HG02763 (cell line): ENCODE data around the gene TARM1.

Experiments
- ATAC-seq: cut with Tn5 transposase; IDR thresholded peaks from one replicate; pipeline ENCODE4 v1.9.1; 2021; ENCODE audit warnings: mild to moderate bottlenecking, moderate library complexity; ENCODE audit not compliant: unreplicated experiment

Gene TARM1

DNA sequence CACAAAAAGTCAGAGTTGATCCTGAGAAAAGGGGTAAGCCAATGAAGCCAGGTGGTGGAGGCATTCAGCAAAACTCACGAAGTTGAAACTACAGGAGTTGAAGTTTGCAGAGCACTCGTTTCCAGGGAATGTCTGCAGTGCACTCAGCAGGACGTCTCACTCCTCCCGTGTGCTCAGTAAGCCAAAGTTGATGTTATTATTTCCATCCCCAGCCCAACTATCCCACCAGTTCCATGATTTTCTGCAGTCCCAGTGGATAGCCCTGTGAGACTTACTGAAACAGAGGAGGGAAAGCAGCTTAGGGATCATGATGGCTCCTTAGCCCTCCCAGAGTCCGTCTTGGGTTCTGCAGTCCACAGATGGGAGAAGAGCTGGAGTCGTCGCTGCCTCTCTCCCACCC, at the start of gene TARM1:
Gene TARM1, minus strand, starts transcription at position 334 of the 400 bp plus-strand sequence. Its CDS starts 25 bp downstream, at position 309.
- ATAC-seq = no peak

- no peak for ATAC-seq
These were observed 48.4 kb upstream of the TARM1 start for GRCh38 chr19:54129617-54129996.

DNA sequence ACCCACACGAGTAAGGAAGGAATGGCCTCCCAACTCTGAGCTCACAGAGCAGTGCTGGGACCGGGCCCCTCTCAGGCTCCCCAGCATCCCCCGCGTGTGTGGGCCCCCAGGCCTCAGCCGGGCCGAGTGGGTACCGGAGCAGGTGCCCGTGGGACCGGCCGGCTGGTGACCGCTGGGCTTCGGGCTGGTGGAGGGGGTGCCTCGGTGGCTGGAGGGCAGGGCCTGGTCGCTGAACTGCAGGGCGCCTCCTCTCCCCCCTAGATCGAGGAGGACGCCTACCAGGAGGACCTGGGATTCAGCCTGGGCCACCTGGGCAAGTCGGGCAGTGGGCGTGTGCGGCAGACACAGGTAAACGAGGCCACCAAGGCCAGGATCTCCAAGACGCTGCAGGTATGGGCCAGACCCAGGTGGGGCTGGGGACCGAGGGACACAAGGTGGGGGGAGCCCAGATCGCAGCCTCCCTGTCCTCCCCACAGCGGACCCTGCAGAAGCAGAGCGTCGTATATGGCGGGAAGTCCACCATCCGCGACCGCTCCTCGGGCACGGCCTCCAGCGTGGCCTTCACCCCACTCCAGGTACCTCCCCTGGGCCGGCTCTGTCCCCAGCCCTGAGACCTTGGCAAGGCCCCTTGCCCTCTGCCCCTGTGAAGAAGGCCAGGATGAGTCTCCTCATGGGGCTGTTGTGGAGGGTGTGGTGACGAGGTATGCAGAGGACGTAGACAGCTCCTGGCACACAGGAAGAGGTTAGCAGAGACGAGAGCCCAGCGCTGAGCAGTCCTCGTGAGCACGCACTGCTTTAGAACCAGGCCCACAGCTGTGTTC, 47.8 kb upstream of the TARM1 start:
- ATAC-seq = no peak

DNA sequence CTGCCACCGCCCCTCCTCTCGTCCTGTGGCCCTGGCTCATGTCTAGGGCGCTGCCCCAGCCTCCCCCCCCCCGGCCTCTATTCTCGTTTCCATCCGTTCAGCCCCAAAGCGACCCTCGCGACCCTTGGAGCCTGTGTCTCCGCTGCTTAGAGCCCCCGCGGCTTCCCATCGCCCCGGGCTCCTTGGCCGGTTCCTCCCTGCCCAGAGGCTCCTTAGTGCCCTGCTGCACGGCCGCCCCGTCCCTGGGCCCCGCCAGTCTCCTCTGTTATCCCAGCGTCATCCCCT, 47.2 kb upstream of the TARM1 start:
- no peak for ATAC-seq

GRCh38 chr19:54127688-54128440, 46.7 kb upstream of the TARM1 start:
- no peak for ATAC-seq

DNA sequence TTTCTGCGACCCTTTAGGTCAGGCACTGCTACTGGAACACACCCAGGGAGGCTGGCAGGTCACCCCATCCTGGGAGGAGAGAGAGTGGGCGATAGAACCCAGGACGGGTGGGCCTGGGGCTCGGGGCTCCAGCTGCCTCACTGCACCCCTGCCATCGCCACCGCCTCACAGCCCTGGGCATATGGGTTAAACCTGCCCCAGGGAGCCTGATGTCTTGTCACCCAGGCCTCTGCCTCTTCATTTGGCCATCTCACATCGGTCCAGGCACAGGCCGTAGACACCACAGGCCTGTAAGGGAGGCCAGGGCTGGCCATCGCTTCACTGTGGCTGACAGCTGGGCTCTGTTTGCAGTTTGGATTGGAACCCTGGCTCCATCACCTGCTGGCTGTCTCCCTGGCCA, 44.5 kb upstream of the TARM1 start:
- ATAC-seq = no peak

DNA sequence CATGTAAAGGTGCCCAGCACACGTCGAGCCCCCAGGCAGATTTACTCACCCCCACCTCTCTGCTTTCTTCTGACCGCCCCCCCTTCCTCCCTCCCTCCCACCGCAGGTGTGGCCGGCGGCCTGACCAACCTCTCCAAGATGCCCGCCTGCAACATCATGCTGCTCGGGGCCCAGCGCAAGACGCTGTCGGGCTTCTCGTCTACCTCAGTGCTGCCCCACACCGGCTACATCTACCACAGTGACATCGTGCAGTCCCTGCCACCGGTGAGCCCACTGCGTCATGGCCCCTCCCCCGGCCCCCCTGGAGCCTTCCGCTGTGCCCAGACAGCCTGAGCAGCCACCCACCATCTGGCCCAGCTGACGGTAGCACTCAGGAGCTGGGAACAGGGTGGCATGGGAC, 43.2 kb upstream of the TARM1 start:
- ATAC-seq = no peak

DNA sequence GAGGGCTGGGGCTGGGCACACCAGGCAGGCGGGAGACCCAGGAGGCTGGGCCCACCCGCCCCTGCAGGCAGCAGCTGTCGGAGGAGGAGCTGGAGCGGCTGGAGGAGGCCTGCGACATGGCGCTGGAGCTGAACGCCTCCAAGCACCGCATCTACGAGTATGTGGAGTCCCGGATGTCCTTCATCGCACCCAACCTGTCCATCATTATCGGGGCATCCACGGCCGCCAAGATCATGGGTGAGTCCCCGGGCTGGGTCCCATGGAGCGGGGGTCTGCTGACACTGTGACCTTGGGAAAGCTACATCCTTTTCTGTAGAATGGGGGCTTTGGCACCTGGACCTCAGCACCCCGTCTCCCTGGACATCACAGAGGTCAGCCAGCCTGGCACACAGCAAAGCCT, 42.5 kb upstream of the TARM1 start:
- ATAC-seq = no peak

GRCh38 chr19:54121259-54121658, 40.1 kb upstream of the TARM1 start:
- ATAC-seq = no peak

GRCh38 chr19:54115109-54116063, 34.2 kb upstream of the TARM1 start, which contains the start of the genes PRPF31 and TFPT:
Gene PRPF31 (plus strand): TSS chr19:54115754. CDS start chr19:54118279, 2,525 bp downstream.
Gene TFPT (minus strand): TSS chr19:54115657. CDS start chr19:54115269, 388 bp downstream.
- ATAC-seq = peak; percentile 76

DNA sequence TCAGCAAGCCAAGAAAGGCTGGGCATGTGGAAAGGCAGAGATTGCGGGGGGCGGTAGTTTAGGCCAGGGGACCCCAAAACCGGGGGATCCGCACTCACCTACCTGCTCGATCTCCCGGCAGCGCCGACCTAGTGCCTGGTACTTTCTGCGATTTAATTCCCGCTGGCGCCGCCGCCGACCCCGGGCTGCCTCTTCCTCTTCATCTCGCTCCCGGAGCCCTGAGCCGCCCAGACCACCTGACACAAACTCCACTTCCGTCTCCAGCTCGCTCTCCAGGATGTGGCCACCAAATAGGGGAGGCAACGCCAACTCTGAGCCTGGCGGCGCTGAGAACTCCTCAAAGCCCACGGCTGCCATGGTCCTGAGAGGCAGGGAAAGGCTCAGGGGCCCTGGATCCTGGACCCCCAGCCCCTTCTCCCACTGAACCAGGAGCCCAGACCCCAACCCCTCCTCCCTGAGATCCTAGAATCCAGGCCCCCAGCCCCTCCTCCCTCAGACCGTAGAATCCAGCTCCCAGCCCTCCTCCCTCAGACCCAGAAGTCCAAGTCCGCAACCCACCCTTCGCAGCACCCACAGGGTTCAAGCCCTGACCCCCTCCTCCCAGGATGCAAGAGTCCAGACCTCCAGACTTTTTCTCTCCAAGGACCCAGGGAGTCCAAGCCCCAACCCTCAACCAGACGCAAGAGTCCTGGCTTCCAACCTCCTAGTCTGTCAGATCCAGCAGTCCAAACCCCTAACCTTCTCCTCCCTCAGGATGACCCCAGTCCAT, 33.4 kb upstream of the TARM1 start:
- ATAC-seq = no peak

GRCh38 chr19:54109651-54110050, 28.5 kb upstream of the TARM1 start:
- no peak for ATAC-seq

DNA sequence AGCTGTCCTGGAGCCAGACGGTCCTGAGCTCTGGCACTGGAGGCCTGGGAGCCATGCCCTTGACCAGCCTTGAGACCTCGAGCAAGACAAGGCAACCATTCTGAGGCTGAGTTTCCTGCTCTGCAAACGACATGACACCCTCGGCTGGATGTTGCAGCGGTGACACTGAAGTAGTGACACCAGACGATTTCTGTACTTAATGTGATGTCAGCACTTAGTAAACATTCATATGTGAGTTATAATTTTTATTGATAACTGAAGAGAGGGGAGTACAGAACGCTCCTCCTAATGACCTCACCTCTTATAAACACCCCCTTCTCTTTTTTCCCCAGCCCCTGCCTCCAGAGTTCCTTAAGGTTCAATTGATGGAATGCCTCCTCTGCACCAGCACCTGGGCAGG, 27.3 kb upstream of the TARM1 start:
- no peak for ATAC-seq

DNA sequence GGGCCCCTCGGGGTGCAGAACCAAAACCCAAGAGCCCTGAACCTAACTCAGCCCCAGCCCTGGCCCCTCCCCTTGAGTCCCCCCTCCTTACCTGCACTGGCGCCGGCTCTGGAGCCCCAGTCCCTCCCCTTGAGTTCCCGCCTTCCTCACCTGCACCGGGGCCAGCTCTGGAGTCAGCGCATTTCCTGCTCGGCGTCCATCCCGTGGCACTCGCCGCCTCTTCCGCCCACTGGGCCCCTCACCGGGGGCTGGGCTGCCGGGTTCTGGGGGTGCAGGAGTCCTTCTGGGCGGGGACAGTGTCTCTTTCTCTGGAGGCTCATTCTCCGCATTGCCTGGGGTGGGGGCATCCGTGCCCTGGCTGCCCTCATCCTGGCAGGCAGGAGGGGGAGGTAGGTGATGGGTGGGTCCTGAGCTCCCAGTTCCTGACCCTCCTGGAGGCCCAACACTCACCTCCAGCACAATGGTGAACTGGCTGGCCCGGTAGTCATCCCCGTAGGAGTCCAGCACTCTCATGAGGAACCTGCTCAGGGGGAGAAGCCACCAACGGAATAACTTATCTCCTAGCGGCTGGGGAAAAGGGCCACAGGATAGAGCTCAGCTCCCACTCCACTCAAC, 26.8 kb upstream of the TARM1 start:
- ATAC-seq = no peak

- ATAC-seq = no peak
These were observed 25.6 kb upstream of the TARM1 start for GRCh38 chr19:54106716-54107115.

GRCh38 chr19:54105796-54106195, 24.6 kb upstream of the TARM1 start:
- no peak for ATAC-seq

GRCh38 chr19:54104998-54105715, 24.0 kb upstream of the TARM1 start:
- ATAC-seq = no peak

GRCh38 chr19:54102421-54103169, 21.4 kb upstream of the TARM1 start, which contains the start of gene NDUFA3:
Gene NDUFA3 (plus strand): TSS chr19:54102855. CDS start chr19:54102879, 24 bp downstream.
- peak; percentile 94 for ATAC-seq
